CD4-positive, alpha-beta T cell (primary cell): ENCODE data around the gene CTXN1. TPM values are rescaled to one million over a fixed set of nuclear protein-coding genes. Genes with fewer than 3 reads are reported as not detected.
A peak's percentile ranks its signal among the peaks of the same experiment; 100 is the strongest.

Experiments
- ATAC-seq: fragments of 200-7000 bp; cut with Tn5 transposase; one replicate; pipeline ENCODE4 v1.10.0; 2022; ENCODE audit warnings: mild to moderate bottlenecking; ENCODE audit not compliant: poor library complexity
- CTCF ChIA-PET: fragments of 350-600 bp; sonication (Branson Sonifier 250); formaldehyde crosslinking; loops from one replicate; lab custom pipeline; 2021; ENCODE audit warnings: antibody characterized with exemption, inconsistent platforms; lab: Charles Lee
- POLR2A ChIA-PET: fragments of 350-600 bp; sonication (Branson Sonifier 250); formaldehyde crosslinking; loops from one replicate; lab custom pipeline; 2021; ENCODE audit warnings: antibody characterized with exemption, inconsistent platforms; lab: Charles Lee
- DNase-seq, 14 experiments: peaks; one replicate each; pipeline ENCODE4 v3.0.0-alpha.2; 2013 to 2020; ENCODE audit warnings: mixed read lengths in 2 of 14
- H3K27ac ChIP-seq, 2 donors: one replicate each; pipeline versions ENCODE4 v1.5.1 to v1.7.0; 2013; ENCODE audit warnings: low read length in 2 of 2, low read depth in 1 of 2, mild to moderate bottlenecking in 1 of 2
- H3K27me3 ChIP-seq, 2 experiments: 1 replicate in 1 of 2; 2 replicates in 1 of 2; pipeline versions ENCODE4 v1.6.1 to v1.7.0; 2013; ENCODE audit warnings: low read length in 2 of 2, control low read depth in 1 of 2, mild to moderate bottlenecking in 1 of 2, moderate library complexity in 1 of 2; ENCODE audit not compliant: insufficient read depth in 2 of 2, control insufficient read depth in 1 of 2
- H3K36me3 ChIP-seq: one replicate; pipeline ENCODE4 v1.6.1; 2013; ENCODE audit warnings: low read length, control low read depth; ENCODE audit not compliant: insufficient read depth
- H3K4me1 ChIP-seq: one replicate; pipeline ENCODE4 v1.6.1; 2013; ENCODE audit warnings: low read length, control low read depth; ENCODE audit not compliant: insufficient read depth
- H3K4me3 ChIP-seq: one replicate; pipeline ENCODE4 v1.5.1; 2013; ENCODE audit warnings: mild to moderate bottlenecking, low read length, moderate library complexity
- H3K9me3 ChIP-seq, 2 experiments: 1 replicate in 1 of 2; 2 replicates in 1 of 2; pipeline versions ENCODE4 v1.6.1 to v1.7.0; 2013; ENCODE audit warnings: low read length in 2 of 2, mild to moderate bottlenecking in 2 of 2, control low read depth in 1 of 2, moderate library complexity in 1 of 2; ENCODE audit not compliant: control insufficient read depth in 1 of 2, insufficient read depth in 1 of 2
- H3K27ac Mint-ChIP-seq: one replicate; pipeline ENCODE4 v1.8.0; 2020; ENCODE audit warnings: mixed read lengths
- H3K27me3 Mint-ChIP-seq: one replicate; pipeline ENCODE4 v1.8.0; 2021; ENCODE audit warnings: mixed read lengths
- H3K36me3 Mint-ChIP-seq: one replicate; pipeline ENCODE4 v1.8.0; 2021; ENCODE audit warnings: low read depth, mixed read lengths
- H3K4me1 Mint-ChIP-seq: one replicate; pipeline ENCODE4 v1.8.0; 2021; ENCODE audit warnings: low read depth, mixed read lengths
- H3K4me3 Mint-ChIP-seq: one replicate; pipeline ENCODE4 v1.8.0; 2020; ENCODE audit warnings: mild to moderate bottlenecking, mixed read lengths
- H3K9me3 Mint-ChIP-seq: one replicate; pipeline ENCODE4 v1.8.0; 2020; ENCODE audit warnings: mixed read lengths
- intact Hi-C, 2 experiments: fragments of 100-400 bp; cut with DNase I in 1 of 2; cut with micrococcal nuclease in 1 of 2; formaldehyde crosslinking; loops; one replicate each; pipeline versions ENCODE4 v1.15.1 to v1.9.0; 2023 to 2025; cut with DNase I, micrococcal nuclease
- total RNA-seq, 174 experiments: library from RNA in 2 of 174; stranded (reverse) in 2 of 174; gene quantifications; one replicate each; pipeline ENCODE4 v1.2.3 and lab custom pipeline; 2021 to 2026
- TF ChIP-seq, protein P1 (sequence below): fragments of 200-600 bp; IDR thresholded peaks from one replicate; pipeline ENCODE4 v1.8.0; 2022; ENCODE audit warnings: antibody characterized with exemption, mild to moderate bottlenecking

The CTXN1 gene
- total RNA-seq, 2 experiments from 2014 or later, result not detected

DNA sequence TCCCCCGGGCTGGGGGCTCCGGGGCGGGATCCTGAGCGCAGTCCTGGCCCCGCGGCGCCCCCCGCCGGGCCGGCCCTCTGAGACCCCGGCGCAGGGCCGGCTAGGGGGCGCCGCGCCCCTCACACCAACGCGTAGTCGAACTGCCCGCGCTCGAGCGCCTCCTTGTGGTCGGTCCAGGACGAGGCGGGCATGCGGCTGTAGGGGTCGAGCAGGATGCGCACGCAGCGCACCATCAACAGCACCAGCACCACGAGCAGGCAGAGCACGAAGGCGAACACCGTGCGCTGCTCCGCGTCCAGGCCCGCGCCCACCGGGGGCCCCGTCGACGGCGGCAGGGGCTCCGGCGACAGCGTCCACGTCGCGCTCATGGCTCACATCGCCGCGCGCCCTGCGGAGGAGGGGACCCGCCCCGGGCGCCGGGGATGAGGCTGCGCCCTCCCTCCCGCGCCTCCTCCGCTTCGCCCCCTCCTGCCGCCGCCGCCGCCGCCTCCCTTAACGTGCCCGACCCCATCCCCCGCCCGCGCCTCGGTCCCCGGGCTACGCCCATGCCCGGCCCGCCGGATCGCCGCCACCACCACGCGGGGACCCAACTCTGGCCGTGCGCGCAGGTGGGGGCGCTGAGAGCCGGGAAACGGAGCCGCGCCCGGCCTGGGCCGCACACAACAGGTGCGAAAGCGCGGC, 624 bp downstream of the CTXN1 start:
- POLR2A ChIA-PET, result no interaction called here
- CTCF ChIA-PET, result no interaction called here
- no peak overlapping the region for H3K27ac ChIP-seq
- peak; percentile 19 for ATAC-seq
- peaks cover 24% of the 10 kb centered on the region for H3K36me3 ChIP-seq
- peaks cover 23% of the 10 kb centered on the region for H3K4me1 Mint-ChIP-seq
- H3K27me3 Mint-ChIP-seq, result no peaks in the 10 kb centered on the region
- H3K36me3 Mint-ChIP-seq, result peaks cover 33% of the 10 kb centered on the region
- DNase-seq, result peak; percentile 62 to 90 (median 70)
- H3K9me3 ChIP-seq, result no peaks in the 10 kb centered on the region
- no peak overlapping the region for H3K27ac Mint-ChIP-seq
- H3K4me1 ChIP-seq, result peaks cover 43% of the 10 kb centered on the region
- no peak overlapping the region for H3K4me3 ChIP-seq
- intact Hi-C loops, result loop anchor here (1.0 to 10.0 kb wide), 5 partner anchors 72 to 1561 kb away; partner anchors contain the start of genes CLPP (in 1 of the 2), NDUFA7 (in 1 of the 2), RPS28 (in 1 of the 2) and STXBP2 (in 1 of the 2)
- peak overlapping the region; percentile 90 for H3K4me3 Mint-ChIP-seq
- no peaks in the 10 kb centered on the region for H3K9me3 Mint-ChIP-seq
- H3K27me3 ChIP-seq, result no peaks in the 10 kb centered on the region
- TF ChIP-seq, protein P1, sequence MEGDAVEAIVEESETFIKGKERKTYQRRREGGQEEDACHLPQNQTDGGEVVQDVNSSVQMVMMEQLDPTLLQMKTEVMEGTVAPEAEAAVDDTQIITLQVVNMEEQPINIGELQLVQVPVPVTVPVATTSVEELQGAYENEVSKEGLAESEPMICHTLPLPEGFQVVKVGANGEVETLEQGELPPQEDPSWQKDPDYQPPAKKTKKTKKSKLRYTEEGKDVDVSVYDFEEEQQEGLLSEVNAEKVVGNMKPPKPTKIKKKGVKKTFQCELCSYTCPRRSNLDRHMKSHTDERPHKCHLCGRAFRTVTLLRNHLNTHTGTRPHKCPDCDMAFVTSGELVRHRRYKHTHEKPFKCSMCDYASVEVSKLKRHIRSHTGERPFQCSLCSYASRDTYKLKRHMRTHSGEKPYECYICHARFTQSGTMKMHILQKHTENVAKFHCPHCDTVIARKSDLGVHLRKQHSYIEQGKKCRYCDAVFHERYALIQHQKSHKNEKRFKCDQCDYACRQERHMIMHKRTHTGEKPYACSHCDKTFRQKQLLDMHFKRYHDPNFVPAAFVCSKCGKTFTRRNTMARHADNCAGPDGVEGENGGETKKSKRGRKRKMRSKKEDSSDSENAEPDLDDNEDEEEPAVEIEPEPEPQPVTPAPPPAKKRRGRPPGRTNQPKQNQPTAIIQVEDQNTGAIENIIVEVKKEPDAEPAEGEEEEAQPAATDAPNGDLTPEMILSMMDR, result peak; percentile 71

DNA sequence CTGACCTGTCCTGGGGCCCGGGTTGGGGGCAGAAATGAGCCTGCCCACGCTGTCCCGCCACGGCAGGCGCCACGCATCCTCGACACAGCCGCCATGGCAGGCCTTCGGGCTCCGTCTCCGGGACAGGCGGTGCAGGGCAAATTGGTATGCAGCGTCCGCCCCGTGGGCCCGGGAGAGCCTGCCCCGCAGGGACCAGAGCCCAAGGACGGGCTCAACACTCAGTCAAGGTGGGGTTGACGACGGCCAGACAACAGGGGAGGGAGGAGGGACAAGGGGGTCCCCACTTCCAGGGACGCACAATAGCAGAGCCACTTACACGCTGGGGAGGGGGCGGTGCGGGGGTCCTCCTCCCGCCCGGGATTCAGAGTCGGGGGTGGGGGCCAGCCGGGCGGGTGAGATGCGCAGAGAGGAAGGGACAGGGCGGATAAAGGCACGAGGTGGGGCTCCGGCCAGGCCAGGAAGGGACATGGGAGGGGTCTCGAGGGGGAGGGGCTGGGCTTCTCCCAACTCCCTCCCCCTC, 1.2 kb downstream of the CTXN1 start:
- intact Hi-C loops, result loop anchor here (1.0 to 10.0 kb wide), 7 partner anchors 57 to 1560 kb away; partner anchors contain the start of genes CLPP (in 1 of the 2), NDUFA7 (in 1 of the 2), RPS28 (in 1 of the 2) and STXBP2 (in 1 of the 2)
- H3K9me3 ChIP-seq, result no peaks in the 10 kb centered on the region
- H3K9me3 Mint-ChIP-seq, result no peaks in the 10 kb centered on the region
- no peak overlapping the region for H3K4me3 ChIP-seq
- peaks cover 6% of the 10 kb centered on the region for H3K27me3 Mint-ChIP-seq
- H3K36me3 ChIP-seq, result peaks cover 24% of the 10 kb centered on the region
- ATAC-seq, result no peak
- H3K4me1 Mint-ChIP-seq, result peaks cover 29% of the 10 kb centered on the region
- H3K27me3 ChIP-seq, result peaks cover 0 to under 1% of the 10 kb centered on the region in 2 experiments
- H3K4me1 ChIP-seq, result peaks cover 46% of the 10 kb centered on the region
- ChIA-PET CTCF (no interaction called here), POLR2A (interaction anchor here (1.0 kb wide), 1 partner anchor 21 kb away, joined by 3 read pairs; the partner anchor contains the start of gene MAP2K7)
- peak overlapping the region; percentile 33 for H3K27ac Mint-ChIP-seq
- TF ChIP-seq, protein P1, result no peak
- no peak overlapping the region for H3K4me3 Mint-ChIP-seq
- DNase-seq, result peak in 1 of 14 experiments; percentile 61
- no peak overlapping the region for H3K27ac ChIP-seq
- H3K36me3 Mint-ChIP-seq, result peaks cover 32% of the 10 kb centered on the region

DNA sequence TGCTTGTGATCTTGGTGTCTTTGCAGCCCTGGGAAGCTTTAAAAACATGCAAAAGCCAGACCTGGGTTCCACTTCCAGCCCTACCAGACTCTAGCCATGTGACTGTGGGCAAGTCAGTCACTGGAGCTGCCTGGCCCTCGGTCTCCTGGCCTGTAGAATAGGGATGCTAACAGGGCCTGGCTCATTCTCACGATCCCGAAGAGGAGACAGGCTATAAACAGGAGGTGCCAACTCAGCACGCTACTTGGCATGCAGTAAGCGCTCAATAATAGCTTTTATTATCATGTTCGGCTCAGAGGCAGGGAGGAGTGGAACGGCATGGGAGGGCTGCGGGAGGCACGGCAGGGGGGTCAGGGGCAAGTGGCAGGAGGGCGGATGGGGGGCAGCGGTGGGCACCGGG, 1.7 kb downstream of the CTXN1 start:
- ChIA-PET CTCF (no interaction called here), POLR2A (interaction anchor here (1.0 kb wide), 1 partner anchor 21 kb away, joined by 3 read pairs; the partner anchor contains the start of gene MAP2K7)
- Mint-ChIP-seq H3K27me3 (peaks cover 9% of the 10 kb centered on the region), H3K27ac (peak overlapping the region; percentile 33), H3K36me3 (peaks cover 29% of the 10 kb centered on the region), H3K4me1 (peaks cover 29% of the 10 kb centered on the region), H3K4me3 (peak overlapping the region; percentile 67), H3K9me3 (no peaks in the 10 kb centered on the region)
- no peak overlapping the region for H3K27ac ChIP-seq
- peaks cover 24% of the 10 kb centered on the region for H3K36me3 ChIP-seq
- peaks cover 46% of the 10 kb centered on the region for H3K4me1 ChIP-seq
- H3K27me3 ChIP-seq, result peaks cover 0 to 5% of the 10 kb centered on the region in 2 experiments
- H3K9me3 ChIP-seq, result no peaks in the 10 kb centered on the region
- TF ChIP-seq, protein P1, result no peak
- no peak for ATAC-seq
- no peak overlapping the region for H3K4me3 ChIP-seq
- intact Hi-C loops, result loop anchor here (2.0 to 10.0 kb wide), 5 partner anchors 57 to 1559 kb away; partner anchors contain the start of genes CLPP (in 1 of the 2), NDUFA7 (in 1 of the 2) and RPS28 (in 1 of the 2)
- no peak for DNase-seq
